ENCODE results near the gene FIBIN.
"Not testable (repeated sequence)": the region's sequence is repeated elsewhere in the genome, so short reads cannot be mapped to it uniquely, and the experiment has no call there.

Gene FIBIN

DNA sequence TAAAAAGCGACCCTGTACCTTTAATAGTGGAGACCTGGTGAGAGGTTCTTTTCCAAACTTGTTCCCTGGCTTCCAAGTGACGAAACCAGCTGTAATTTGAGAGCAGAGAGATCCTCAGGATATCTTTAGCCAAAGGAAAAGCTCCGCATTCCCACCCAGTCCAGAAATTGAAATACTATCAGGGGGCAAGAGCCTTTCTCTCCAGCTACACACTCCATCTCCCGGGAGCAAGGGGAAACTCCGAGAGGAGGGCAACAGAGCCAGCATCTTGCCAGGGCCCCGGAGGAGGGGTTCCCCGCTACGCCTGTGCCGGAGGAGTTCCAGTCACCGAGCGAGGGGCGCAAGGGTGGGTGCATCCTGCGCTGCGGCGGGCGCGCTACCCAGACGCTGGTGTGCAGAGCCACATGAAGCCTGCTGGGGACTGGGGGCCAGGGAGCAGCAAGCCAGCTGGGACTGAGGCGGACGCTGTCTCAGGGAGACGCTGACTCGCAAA is at the start of gene FIBIN:
Gene FIBIN, plus strand, starts transcription at position 148 of the 493 bp plus-strand sequence. CDS start 415 bp downstream, outside the sequence.
- no peak for DNase-seq

DNA sequence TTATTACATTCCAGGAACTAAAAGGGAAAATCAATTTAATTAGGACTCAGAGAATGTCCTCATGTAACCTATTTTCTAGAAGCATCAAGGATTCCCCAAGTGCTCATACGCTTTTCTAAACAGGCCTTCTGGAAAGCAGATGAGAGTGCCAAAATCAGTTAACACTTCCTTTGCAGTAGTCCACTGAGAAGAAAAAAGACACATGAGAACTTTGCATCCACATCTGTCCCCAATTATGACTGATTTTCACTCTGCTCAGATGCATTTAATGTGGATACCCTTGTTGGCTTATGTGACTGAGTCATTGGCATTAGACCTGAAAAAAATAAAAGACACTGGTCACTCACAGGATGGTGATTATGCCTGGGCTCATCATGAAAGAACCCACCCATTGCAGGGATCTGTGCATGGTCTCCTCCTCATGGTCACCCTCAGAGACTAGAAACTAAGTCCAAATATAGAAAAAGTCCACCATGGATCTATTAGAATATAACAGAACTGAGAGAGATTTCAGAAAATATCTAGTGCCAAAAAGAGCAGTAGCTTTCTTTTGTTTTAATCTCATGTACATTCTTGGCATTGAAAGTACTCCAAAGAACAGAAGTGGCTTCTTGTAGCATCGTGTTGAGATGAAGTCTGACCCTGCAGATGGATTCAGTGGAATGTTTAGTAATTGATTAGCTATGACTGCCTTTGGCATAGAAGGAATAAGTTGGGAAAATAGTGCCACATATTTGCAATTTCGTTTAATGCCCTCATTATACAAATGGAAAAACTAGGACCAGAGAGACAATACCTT is 48.8 kb upstream of the FIBIN start:
- DNase-seq = no peak

DNA sequence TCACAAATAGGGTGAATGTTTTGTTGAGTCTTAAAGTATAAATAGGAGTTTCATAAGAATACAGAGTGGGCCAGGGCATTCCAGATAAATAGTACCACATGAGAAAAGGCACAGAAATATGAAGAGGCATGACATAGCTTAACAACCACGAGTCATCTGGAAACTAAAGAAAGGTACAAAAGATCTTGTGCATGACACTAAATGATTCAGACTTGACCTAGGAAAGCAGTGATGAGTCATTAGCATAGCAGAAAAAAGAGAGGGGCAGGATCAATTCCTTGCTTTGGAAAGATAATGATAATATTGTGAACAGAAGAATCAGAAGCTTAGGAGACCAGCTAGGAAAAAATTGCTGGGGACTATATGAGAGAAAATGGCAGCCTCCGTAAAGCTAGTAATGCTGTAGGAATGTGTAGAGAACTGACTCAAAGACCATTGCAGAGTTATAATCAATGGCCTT is 47.6 kb upstream of the FIBIN start:
- no peak for DNase-seq

DNA sequence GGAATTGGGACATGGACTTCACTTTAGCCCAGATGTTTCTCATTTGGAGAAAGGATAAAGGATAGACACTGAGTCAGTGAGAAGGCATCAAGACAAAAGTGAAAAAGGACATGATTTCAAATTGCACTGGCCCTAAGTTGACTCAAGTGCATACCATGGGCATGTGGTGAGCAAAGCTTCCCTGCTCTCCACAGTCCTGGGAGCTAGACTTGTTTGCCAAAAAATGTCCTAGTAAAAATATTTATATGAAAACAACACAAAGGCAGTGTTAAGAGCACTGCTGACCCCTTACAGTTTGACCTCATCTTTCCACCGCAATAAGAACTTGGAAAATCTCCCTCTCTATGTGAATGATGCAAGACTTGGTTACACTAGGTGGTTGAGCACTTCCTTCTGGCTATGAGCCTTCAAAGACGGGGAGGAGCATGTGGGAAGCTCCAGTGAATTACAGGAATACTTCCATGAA is 46.5 kb upstream of the FIBIN start:
- DNase-seq = no peak

DNA sequence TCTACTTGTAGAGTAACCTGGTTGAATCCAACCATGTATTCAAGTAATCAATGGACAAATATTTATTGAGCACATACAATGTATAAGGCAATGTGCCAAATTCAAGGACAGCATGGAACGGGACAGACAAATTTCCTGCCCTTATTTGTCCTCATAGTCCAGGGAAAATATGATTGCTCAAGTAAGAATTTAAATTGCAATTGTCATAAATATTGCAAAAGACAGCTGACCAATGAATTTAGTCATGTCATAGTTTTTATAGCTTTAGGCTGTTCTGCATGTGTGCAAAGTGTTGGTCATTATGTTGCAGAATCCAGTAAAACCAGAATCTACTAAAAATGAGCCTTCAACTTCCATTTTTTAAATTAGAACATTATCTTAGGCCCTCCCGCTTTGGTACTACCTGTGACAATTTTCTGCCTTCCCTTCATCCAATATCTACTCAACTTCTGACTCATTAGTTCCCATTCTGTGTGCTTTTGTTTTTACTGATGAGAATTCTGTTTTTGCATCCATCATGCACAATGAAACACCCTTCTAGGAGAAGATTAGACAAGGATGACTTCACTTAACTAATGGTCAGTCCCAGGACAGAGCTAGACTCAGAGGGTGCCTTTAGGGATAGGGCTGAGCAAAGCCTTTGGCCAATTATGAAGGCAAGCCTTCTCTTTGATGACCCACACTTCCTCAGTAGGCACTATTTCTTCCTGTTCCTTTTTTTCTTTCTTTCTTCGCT is 45.8 kb upstream of the FIBIN start:
- no peak for DNase-seq

DNA sequence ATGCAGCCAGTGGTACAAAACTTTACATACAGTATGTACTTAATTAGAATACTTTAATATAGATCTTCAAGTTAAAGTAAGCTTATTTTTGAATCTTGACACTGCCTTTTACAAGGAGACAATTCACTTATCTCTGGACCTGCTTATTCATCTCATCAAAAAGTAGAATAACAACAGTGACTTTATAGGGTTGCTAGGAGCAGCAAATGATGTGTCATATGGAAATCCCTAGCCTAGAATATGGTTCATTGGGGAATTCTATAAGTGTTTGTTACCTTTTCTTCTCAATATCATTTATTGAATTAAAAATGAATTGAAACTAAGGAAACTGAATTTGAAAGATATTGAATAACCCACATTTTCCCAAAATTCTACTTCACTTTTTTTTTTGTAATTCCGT is 45.0 kb upstream of the FIBIN start:
- DNase-seq = no peak

DNA sequence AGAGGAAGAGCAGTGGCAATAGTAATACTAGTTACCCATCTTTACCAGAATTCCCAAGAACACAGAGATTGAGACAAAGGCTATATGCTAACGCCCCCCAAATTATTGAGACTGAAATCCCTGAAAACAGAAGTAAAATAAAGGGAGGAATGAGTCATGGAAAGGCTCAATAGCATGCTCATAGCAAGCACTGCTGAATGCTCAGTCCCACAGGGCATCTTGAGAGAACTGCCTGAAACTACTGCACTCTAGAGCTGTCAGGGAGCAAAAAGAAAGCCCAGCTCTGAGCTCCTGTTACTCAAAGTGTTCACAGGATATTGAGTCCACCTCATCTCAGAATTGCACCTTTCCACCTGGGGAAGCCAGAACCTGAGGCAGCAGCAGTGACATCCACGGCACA is 44.1 kb upstream of the FIBIN start:
- no peak for DNase-seq

DNA sequence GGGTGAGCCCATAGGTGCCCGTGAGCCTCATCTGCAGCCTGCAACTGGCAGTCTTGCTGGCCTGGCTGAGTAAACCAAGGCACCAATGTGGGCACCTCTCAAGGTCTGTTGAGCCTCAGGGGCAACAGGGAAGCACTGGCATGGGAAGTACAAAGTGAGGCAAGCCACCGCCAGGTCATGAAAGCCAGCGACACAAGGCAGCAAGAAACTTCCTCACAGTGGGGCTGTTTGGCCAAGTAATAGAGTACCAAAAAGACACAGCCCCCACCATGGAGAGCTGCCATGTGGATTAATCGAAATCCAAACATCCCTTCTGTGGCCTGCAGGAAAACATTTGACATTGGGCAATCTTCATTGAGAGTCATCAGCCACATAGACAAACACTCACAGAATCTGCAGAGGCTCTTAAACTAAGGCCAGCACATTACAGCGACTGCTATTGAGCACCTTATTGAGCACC is 43.6 kb upstream of the FIBIN start:
- DNase-seq = no peak

DNA sequence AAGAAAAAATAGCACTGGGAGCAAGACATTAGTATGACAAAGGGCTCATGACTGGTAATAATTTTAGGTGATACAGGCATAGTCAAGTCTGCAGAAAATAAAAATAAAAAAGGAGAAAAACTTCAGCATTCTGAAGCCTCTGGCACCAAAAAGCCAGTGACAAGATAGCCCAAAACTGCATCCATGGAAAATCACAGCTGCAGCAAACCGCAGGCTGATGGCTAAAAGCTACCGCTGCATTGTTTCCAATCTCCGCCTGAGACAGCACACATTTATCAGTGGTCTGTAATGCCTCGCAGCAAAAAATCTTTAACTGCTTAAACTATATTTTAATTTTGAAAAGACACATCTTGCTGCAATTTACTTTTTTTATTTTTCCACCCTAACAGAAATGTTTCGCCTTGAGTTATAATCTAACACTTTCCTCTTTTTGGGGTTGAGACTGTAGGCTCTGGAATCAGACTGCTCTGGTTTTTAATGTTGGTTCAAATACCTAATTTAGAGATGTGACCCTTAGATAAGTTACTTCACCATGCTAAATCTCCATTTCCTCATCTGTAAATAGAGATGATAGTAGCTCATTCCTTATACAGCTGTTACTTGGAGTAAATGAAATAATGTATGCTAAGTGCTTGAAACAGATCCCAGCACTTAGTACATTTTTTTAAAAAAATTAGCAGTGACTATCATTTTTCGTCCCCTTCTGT is 42.0 kb upstream of the FIBIN start:
- DNase-seq = no peak

DNA sequence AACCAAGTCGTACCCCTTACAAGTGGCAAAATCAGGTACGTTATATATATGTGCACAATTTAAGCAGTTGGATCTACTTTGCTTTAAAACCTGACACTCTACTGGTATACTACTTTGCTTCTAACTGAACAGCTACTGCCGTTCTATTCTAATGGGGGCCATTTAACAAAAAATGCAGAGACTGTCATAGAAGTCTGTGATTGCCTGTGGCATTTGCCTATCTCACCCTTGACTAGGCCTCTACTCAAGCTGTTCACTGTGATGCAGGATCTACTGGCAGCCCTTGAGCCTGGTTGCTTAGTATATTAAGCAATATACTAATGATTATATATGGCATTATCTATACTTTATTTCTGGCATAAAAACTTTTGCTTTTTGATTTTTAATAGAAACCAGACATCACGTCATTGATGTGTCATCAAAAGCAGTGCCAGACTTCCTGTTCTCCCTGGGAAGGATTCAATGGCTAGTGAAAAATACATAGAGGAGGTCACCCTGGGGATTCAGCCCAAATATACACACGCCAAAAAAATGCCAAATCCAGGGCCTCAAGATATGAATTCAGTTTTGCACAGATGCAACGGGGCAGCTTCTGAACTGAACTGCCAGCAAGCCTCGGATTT is 40.0 kb upstream of the FIBIN start:
- DNase-seq = no peak

DNA sequence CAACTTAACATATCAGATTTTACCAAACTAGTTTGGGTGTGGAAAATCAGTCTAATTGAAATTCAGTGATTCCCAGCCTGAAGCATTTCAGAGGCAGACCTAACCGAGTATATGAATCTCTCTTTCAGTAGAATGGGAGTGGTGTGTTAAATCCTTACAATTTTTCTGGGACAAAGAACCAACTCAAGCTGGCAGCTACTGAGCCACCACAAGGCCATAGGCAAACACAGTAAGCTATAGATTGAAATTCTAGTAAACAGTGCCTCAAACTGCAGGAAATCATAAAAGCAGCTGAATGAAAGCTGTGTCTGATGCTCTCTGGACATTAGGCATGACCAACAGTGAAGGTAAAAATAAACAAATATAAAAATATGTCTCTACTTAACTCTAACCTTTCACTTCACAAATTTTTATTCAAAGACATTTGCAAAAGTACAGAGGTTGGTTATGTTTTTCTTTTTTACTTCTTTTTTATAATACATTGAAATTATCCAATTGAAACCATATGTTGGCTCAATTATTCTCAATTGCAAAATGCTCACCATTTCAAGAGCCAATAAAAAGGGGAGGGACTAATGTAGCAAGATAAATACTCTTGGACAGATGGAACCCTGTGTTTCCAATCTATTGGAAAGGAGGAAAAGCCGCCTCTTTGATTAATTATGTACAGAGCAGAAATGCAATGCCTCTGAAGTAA is 35.8 kb upstream of the FIBIN start:
- DNase-seq = no peak

DNA sequence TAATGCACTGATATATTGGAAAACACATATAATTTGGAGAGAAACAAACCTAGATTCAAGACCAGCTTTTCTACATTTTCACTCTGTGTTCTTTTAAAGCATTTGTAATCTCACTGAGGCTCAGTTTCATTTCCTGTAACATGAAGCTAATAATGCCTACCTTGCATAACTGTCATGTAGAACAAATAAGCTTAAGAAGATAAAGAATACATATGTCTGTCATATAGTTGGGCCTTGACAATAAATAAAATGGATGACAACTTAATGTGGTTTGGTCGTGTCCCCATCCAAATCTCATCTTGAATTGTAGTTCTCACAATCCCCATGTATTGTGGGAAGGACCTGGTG is 35.2 kb upstream of the FIBIN start:
- no peak for DNase-seq

DNA sequence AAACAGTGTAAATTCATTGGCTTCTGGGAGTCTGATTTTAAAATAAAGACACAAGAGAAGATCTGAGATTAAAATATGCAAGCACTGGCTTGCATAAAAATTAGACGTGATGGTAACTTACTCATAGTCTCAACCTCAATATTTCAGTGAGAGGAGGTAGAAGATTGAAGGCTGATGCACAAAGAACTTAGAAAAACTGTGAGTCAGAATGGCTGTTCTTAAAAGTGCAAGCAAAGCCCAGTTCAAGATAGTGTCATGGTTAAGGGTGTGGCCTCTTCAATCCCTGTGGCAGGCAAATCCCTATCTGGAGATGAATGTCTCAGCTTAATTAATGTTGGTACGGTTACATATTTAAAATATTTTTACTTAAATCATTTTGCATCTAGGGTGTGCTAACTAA is 33.6 kb upstream of the FIBIN start:
- no peak for DNase-seq

DNA sequence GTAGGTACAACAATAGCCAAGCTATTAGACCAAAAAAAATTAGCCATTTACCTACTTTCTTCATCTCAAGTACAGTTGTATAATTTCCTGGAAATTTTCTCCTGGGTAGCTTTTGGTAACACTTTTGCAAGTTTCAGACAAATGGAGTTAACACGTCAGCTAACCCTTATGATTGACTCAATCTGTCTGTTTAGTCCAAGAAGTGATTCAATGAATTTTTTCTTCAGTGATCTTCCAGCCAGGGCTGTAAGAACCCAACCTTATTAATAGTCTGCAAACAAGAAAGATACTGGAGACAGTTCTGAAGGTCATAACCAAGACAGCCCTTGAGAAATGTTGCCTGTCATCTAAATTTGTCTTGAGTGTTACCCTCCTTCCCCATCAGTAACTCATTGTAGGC is 30.1 kb upstream of the FIBIN start:
- no peak for DNase-seq

DNA sequence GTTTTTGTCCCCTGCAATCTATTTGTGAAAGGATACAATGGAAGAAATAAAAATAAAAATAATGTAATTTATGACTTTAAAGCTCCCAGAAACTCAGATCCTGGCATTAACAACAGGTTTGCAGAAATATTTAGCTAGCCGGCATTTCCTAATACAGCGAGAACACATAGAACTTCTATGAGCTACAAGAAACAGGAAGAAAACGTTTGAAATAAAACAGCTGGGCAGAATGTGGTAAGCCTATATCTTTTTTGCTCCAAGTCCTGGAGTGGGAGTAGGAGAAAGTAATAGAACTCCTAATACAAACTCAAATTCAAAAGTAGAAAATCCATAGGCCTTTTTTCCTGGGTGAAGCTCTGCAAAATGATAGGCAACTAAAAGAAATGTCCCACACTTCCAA is 29.6 kb upstream of the FIBIN start:
- no peak for DNase-seq

DNA sequence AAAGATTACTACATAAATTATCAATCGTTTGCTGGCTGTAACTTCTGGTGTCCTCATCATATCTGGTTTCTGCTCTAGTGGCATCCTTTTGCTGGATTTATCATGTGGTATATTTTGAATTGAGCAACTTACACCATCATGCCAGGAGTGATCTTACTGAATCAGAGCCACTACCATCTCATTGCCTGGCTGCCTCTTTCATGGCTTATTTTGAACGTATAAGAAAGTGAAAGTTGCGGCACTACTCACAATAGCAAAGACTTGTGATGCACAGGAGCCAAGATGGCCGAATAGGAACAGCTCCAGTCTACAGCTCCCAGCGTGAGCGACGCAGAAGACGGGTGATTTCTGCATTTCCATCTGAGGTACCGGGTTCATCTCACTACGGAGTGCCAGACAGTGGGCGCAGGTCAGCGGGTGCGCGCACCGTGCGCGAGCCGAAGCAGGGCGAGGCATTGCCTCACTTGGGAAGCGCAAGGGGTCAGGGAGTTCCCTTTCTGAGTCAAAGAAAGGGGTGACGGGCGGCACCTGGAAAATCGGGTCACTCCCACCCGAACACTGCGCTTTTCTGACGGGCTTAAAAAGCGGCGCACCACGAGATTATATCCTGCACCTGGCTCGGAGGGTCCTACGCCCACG is 28.9 kb upstream of the FIBIN start:
- not testable (repeated sequence) for DNase-seq

DNA sequence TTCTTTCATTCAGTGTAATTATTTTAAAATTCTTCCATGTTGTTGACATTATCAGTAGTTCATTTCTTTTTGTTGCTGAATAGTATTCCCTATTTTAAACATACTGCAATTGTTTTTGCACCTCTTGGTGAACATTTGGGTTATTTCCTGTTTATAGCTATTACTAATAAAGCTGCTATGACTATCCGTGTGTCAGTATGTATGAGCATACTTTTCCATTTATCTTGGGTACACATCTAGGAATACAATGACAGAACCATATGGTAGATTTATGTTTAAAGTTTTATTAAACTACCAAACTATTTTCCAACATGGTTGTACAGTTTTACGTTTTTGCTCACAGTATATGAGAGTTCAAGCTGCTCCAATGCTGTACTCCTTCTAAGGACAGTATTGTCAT is 22.0 kb upstream of the FIBIN start:
- DNase-seq = no peak

DNA sequence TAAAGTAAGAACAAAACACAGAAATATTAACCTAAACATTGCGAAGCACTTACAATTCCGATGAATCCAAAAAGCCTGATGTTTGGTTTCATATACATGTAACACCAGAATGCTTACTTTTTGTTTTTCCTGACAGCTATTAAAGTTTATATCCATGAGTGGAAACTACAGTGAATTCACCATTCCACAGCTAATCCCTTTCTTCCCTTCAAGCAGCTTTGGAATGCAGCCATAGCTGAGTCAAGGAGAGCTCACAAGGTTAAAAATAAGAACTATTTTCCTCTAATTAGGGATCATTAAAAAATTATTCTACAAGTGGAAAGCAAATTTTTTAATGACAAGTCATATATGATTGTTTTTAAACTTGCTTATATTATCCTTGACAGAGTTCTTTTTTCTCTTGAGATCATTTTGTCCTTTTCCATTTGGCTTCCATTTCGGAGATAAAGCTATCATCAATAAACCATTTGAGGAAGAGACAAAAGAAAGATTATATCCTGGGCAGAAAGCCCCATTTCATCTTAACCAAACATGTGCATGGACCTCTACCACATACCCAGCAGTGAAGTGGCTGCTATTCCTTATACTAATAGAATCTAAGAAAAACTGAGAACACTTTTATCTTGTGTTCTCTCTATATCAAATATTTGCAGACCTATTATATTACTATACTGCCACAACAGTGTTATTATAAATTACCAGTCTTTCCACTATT is 19.7 kb upstream of the FIBIN start:
- DNase-seq = no peak

DNA sequence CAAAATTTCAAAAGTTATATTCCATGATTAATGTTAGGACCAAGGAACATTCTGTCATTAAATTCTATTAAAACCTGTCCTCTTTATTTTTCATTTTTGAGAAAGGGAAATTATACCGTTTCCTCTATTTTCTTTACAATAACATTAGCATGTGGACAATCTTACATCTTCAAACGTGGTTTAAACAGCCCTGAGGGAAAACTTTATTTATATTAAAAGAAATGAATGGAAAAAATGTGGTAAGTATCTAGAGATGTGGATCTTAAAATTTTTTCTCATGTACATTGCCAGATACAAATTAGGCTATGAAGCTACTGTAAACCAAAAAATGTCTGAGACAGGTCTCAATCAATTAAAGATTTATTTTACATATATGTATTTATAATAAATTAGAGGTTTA is 18.9 kb upstream of the FIBIN start:
- DNase-seq = no peak

DNA sequence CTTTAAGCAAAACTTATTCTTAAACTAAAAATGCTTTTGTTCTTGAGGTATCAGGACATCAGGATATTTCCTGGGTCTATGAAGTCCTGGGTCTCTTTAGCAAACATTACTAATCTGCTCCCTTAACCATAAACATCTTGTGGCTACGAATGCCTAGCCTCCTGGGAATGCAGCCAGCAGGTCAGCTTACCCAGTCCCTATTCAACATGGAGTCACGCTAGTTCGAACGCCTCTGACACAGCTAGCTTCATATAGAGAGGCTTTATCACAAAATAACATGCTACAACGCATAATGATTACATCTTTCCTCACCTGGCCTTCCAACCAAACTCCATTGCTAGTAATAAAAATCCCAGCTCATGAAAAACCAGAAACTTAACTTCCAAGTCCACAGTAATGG is 17.5 kb upstream of the FIBIN start:
- DNase-seq = no peak

DNA sequence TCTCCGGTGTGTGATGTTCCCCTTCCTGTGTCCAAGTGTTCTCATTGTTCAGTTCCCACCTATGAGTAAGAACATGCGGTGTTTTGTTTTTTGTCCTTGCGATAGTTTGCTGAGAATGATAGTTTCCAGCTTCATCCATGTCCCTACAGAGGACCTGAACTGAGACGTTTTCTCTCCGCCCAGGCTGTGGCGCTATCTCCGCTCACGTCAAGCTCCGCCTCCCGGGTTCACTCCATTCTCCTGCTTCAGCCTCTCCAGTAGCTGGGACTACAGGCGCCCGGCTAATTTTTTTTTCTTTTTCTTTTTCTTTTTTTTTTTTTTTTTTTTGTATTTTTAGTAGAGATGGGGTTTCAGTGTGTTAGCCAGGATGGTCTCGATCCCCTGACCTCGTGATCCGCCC is 16.7 kb upstream of the FIBIN start:
- DNase-seq = not testable (repeated sequence)
